Thoracic aorta (tissue), 2 donors: Measurements from ENCODE around the gene CGRRF1. TPM values are rescaled to one million over a fixed set of nuclear protein-coding genes. Genes with fewer than 3 reads are reported as not detected.

Experiments used
- ATAC-seq: fragments of 150-250 bp; one replicate; pipeline ENCODE4 v1.8.0; 2017; ENCODE audit warnings: low read depth; ENCODE audit not compliant: insufficient number of reproducible peaks, low FRiP score
- DNase-seq: peaks from one replicate; pipeline ENCODE4 v3.0.0-alpha.2; 2020; ENCODE audit warnings: low spot score
- H3K27ac ChIP-seq, 2 donors: fragments of 200-600 bp; sonication (generic); 1 replicate in 1 of 2; 2 replicates in 1 of 2; pipeline ENCODE4 v1.5.1; 2016; ENCODE audit warnings: mild to moderate bottlenecking in 2 of 2, moderate library complexity in 2 of 2
- H3K27me3 ChIP-seq: fragments of 200-600 bp; sonication (generic); replicated peaks from 2 replicates; pipeline ENCODE4 v1.6.0; 2016; ENCODE audit warnings: mild to moderate bottlenecking; ENCODE audit not compliant: insufficient read depth
- H3K36me3 ChIP-seq: fragments of 200-600 bp; sonication (generic); one replicate; pipeline ENCODE4 v1.5.1; 2016
- H3K4me1 ChIP-seq, 2 donors: fragments of 200-600 bp; sonication (generic); 1 replicate in 1 of 2; 2 replicates in 1 of 2; pipeline versions ENCODE4 v1.5.1 to v1.6.0; 2016; ENCODE audit warnings: low read depth in 2 of 2, mild to moderate bottlenecking in 1 of 2; ENCODE audit not compliant: control insufficient read depth in 1 of 2
- H3K4me3 ChIP-seq: fragments of 200-600 bp; sonication (generic); 2 replicates; pipeline ENCODE4 v1.5.1; 2016; ENCODE audit warnings: mild to moderate bottlenecking
- H3K9me3 ChIP-seq: fragments of 200-600 bp; sonication (generic); 2 replicates; pipeline ENCODE4 v1.5.1; 2016
- CTCF ChIP-seq: fragments of 200-600 bp; sonication (generic); IDR thresholded peaks from one replicate; pipeline ENCODE4 v1.5.1; 2019; ENCODE audit warnings: antibody characterized with exemption
- total RNA-seq, 2 donors: library from RNA; depleted of rRNA; stranded (reverse); fragments of >200 nt; gene quantifications; one replicate each; pipeline versions ENCODE4 v1.1.0 to v1.2.3, GENCODE V29; 2016

Gene CGRRF1
- total RNA-seq, 2 donors from 2014 or later = 15.2 to 42.2 TPM

DNA sequence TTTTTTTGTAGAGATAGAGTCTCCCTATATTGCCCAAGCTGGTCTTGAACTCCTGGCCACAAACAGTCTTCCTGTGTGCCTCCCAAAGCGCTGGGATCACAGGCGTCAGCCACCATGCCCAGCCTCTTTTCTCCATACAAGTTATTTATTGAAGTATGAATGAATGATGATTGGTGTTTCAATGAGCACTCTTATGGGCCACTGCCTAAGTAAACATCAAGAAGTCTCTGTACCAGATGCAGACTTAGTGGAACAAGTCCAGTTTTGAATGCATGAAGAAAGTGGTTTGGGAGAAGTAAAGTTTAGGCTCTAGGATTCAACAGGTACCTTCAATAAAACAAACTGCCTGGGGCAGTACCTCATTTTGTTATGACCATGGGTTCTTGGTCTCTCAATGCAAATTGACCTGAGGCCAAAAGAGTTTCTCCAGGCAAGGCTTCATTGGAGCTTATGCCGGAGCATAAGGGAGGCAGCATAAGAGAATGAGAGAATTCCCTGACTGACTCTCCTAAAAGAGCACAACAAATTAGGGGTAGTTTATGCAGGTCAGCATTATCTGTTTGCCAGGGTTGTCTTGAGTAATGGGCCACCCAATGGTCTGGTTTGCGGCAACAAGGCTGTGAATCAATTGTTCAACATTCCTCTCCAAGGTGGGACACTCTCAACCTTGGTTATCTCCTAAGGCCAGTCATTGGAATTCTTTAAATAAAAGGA, 19.8 kb upstream of the CGRRF1 start:
- Histone ChIP-seq H3K27ac (peak overlapping the region; percentile 74 to 97), H3K36me3 (no peaks in the 10 kb centered on the region), H3K4me3 (peak overlapping the region; percentile 98), H3K9me3 (no peaks in the 10 kb centered on the region), H3K27me3 (no peaks in the 10 kb centered on the region), H3K4me1 (peaks cover 15 to 26% of the 10 kb centered on the region in 2 donors)
- ATAC-seq (no peak), DNase-seq (no peak)
- TF ChIP-seq CTCF = no peak

DNA sequence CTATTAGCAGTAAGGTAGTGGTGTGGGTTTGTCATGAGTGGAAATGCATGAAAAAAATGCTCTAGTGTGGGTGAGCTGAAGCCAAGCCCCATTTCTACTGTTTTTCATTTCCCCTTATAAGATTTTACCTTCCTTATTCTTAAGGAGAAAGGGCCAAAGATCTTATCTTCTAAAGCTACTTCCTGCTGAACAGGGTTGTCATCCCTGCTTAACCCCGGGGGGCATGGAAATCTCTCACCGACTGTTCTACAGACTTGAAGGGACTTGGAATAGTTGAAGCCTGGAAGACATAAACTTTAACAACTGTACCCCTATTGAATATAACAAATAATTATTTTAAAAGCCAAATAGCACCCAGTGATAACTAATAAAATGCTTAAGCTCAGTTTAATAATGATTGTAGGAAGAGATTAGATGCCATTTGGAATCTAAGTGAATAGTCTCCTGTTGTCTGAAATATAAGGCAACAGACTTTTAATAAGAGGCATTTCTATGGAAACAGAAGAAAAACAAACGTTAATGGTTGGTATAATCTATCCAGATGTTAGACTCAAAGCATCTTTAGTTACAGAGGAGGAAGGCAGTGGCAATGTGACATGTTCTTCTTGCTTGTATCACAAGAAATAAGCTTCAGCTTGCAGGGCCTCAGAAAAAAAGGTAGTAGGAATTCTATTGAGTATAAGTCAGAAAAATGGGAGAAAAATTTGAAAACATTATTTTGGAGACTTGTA, 19.1 kb upstream of the CGRRF1 start:
- H3K27ac ChIP-seq = no peak overlapping the region
- ATAC-seq (no peak), DNase-seq (no peak)
- no peaks in the 10 kb centered on the region for H3K36me3 ChIP-seq
- H3K4me3 ChIP-seq = no peak overlapping the region
- peaks cover 15 to 23% of the 10 kb centered on the region in 2 donors for H3K4me1 ChIP-seq
- TF ChIP-seq CTCF = no peak
- no peaks in the 10 kb centered on the region for H3K27me3 ChIP-seq
- no peaks in the 10 kb centered on the region for H3K9me3 ChIP-seq

DNA sequence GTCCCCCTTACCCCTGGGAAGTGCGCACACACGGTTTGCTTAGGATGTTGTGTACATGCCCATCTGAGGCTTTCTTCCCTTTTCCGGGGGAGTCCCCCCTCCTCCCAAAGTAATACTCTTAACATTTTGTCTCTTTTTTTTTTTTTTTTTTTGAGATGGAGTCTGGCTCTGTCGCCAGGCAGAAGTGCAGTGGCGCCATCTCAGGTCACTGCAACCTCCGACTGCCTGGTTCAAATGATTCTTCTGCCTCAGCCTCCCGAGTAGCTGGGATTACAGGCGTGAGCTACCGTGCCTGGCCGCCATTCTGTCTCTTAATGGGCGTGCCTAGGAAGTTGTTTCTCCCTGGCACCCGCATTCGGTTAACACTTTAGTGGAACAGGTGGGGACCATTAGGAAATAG, 16.4 kb upstream of the CGRRF1 start:
- ATAC-seq (no peak), DNase-seq (no peak)
- Histone ChIP-seq H3K4me1 (peaks cover 4 to 5% of the 10 kb centered on the region in 2 donors), H3K4me3 (no peak overlapping the region), H3K27ac (no peak overlapping the region), H3K27me3 (no peaks in the 10 kb centered on the region), H3K9me3 (no peaks in the 10 kb centered on the region), H3K36me3 (no peaks in the 10 kb centered on the region)
- no peak for TF ChIP-seq CTCF

DNA sequence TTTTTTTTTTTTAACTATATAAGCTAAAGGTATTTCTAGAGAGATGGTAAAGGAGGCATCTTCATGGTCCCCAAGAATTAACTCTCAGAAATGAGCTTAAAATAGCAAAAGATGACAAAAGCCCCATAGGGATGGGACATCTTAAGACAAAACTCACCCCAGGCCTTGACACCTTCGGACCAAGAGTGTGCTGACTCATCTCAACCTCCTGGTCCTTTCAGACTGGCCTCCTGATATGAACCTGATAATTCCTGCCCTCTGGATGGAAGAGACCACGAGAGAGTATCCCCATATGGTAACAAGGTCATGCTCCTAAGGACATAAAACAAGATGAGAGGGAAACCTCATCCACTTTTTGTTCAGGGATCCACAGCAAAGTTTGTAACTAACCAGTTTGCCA, 12.5 kb upstream of the CGRRF1 start:
- Histone ChIP-seq H3K9me3 (no peaks in the 10 kb centered on the region), H3K4me3 (no peak overlapping the region), H3K36me3 (no peaks in the 10 kb centered on the region), H3K4me1 (no peaks in the 10 kb centered on the region), H3K27me3 (no peaks in the 10 kb centered on the region), H3K27ac (no peak overlapping the region)
- ATAC-seq = no peak
- no peak for TF ChIP-seq CTCF
- DNase-seq = no peak

DNA sequence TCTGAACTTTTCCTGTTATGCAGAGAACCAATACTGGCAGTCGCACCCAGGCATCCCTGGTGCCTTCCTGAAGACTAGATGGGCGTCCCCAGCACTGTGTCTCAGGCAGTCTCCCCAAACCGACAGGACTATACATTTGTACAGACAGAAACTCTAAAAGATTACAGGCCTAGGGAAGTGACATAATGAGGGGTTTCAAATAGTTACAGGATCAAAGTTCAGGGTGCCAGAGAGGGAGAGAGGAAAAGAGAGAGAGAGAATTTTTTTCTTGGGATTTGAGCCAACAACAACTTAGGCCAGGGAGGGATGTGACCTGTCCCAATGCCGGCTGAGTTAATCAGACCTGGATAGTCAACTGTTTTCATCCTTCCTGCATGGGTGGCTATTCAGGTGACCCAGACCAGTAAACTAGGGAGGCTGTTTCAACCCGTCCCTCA, 11.6 kb upstream of the CGRRF1 start:
- no peaks in the 10 kb centered on the region for H3K9me3 ChIP-seq
- no peak overlapping the region for H3K4me3 ChIP-seq
- H3K27me3 ChIP-seq = no peaks in the 10 kb centered on the region
- no peak overlapping the region for H3K27ac ChIP-seq
- H3K4me1 ChIP-seq = no peaks in the 10 kb centered on the region
- ATAC-seq (no peak), DNase-seq (no peak)
- no peaks in the 10 kb centered on the region for H3K36me3 ChIP-seq
- TF ChIP-seq CTCF = no peak
